B cell (primary cell): Measurements from ENCODE around the gene LRRC26.

ENCODE experiments used
- EZH2 ChIP-seq: IDR thresholded peaks from 2 replicates; pipeline ENCODE4 v1.6.1; 2012; ENCODE audit warnings: borderline replicate concordance, low read depth, mild to moderate bottlenecking, moderate library complexity, low read length; ENCODE audit not compliant: insufficient read depth, poor library complexity, severe bottlenecking
- TF ChIP-seq, protein P1 (sequence below): fragments of 200-600 bp; IDR thresholded peaks from one replicate; pipeline ENCODE4 v1.8.0; 2022; ENCODE audit warnings: antibody characterized with exemption, mild to moderate bottlenecking

DNA sequence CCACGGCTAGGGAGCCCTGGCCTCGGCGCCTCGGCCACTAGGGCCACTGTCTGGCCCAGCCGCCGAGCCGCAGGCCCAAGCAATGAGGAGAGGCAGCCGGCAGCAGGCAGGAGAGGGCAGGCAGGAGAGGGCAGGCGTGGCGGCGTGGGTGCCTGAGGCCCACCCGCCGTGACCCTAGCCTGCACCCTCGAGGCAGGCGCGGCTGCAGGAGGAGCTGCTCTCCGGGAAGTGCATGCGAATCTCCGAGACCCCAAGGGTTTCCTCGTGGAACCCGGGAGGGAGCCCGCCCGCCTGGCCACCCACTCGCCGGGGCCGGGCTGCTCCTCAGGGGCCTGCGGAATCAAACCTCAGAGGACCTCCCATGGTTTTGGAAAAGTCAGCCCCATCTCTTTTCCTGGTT, 21.6 kb downstream of the LRRC26 start:
- TF ChIP-seq, protein P1, sequence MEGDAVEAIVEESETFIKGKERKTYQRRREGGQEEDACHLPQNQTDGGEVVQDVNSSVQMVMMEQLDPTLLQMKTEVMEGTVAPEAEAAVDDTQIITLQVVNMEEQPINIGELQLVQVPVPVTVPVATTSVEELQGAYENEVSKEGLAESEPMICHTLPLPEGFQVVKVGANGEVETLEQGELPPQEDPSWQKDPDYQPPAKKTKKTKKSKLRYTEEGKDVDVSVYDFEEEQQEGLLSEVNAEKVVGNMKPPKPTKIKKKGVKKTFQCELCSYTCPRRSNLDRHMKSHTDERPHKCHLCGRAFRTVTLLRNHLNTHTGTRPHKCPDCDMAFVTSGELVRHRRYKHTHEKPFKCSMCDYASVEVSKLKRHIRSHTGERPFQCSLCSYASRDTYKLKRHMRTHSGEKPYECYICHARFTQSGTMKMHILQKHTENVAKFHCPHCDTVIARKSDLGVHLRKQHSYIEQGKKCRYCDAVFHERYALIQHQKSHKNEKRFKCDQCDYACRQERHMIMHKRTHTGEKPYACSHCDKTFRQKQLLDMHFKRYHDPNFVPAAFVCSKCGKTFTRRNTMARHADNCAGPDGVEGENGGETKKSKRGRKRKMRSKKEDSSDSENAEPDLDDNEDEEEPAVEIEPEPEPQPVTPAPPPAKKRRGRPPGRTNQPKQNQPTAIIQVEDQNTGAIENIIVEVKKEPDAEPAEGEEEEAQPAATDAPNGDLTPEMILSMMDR = no peak
- no peak for TF ChIP-seq EZH2
